ENCODE results near the gene CENPU. TPM values are rescaled to one million over a fixed set of nuclear protein-coding genes. Genes with fewer than 3 reads are reported as not detected.

CENPU gene
- total RNA-seq, 1 experiment from 2014 or later: 124 TPM

GRCh38 chr4:184771416-184771815 is 37.5 kb upstream of the CENPU start:
- no peak overlapping the region for H2BK15ac ChIP-seq (ENCODE audit: low read depth, low read length)
- no peaks in the 10 kb centered on the region for H3K9me3 ChIP-seq (ENCODE audit: control insufficient read depth, low read depth, low read length)
- H3K79me2 ChIP-seq (ENCODE audit: insufficient read depth, low read length): no peaks in the 10 kb centered on the region
- TF ChIP-seq CTCF (conservative IDR thresholded peaks at IDR 0.05): no peak
- DNase-seq: no peak
- H3K4me1 ChIP-seq (ENCODE audit: insufficient read depth, low read length): no peaks in the 10 kb centered on the region
- H2AFZ ChIP-seq (ENCODE audit: low read length): no peak overlapping the region
- H3K27ac ChIP-seq (ENCODE audit: insufficient read length, low read depth, low read length): no peak overlapping the region
- Mint-ChIP-seq H3K9me3 (no peaks in the 10 kb centered on the region), H3K27me3 (ENCODE audit: low read depth) (no peaks in the 10 kb centered on the region), H3K4me1 (no peaks in the 10 kb centered on the region), H3K36me3 (ENCODE audit: insufficient read depth in 1 of 3, low read depth in 3 of 3) (no peaks in the 10 kb centered on the region), H3K27ac (no peak overlapping the region), H3K4me3 (no peak overlapping the region)
- no peak overlapping the region for H4K8ac ChIP-seq (replicated peaks; ENCODE audit: insufficient read length, low read depth, low read length)
- H3K4me2 ChIP-seq (ENCODE audit: insufficient read depth, insufficient read length, low read length): no peak overlapping the region
- H3T11ph ChIP-seq (ENCODE audit: low read length): no peak overlapping the region
- H3K23ac ChIP-seq (ENCODE audit: insufficient read length, low read depth, low read length): no peak overlapping the region
- no CpG with 5 or more reads among the region's 1 CpG for WGBS (ENCODE audit: extremely low coverage, insufficient read length, low lambda C conversion rate)
- no peak overlapping the region for H2AK5ac ChIP-seq (ENCODE audit: insufficient read length, low read length)
- no peak overlapping the region for H3K18ac ChIP-seq (ENCODE audit: insufficient read length, low read depth, low read length)
- H4K20me1 ChIP-seq (ENCODE audit: control insufficient read depth, insufficient read depth, insufficient read length): no peaks in the 10 kb centered on the region
- H3K14ac ChIP-seq (ENCODE audit: insufficient read depth, low read length): no peak overlapping the region
- no peak overlapping the region for H4K91ac ChIP-seq (ENCODE audit: insufficient read length, low read depth, low read length)
- no peak overlapping the region for H2BK20ac ChIP-seq (ENCODE audit: low read depth, low read length, poor library complexity, severe bottlenecking)
- H2BK5ac ChIP-seq (ENCODE audit: insufficient read length, low read length): no peak overlapping the region
- H3K23me2 ChIP-seq (ENCODE audit: insufficient read length, low read depth, low read length, poor library complexity, severe bottlenecking): no peaks in the 10 kb centered on the region
- no peak overlapping the region for H3K9ac ChIP-seq (ENCODE audit: extremely low read depth, insufficient read length, low read length)
- H4K5ac ChIP-seq (ENCODE audit: insufficient read length, low read depth, low read length): no peak overlapping the region
- H2BK12ac ChIP-seq (ENCODE audit: insufficient read length, low read depth, low read length): no peak overlapping the region
- no peak overlapping the region for H3K56ac ChIP-seq (ENCODE audit: insufficient read length, low read depth, low read length)
- H2BK120ac ChIP-seq (ENCODE audit: low read depth, low read length, poor library complexity, severe bottlenecking): no peak overlapping the region
- no peaks in the 10 kb centered on the region for H3K79me1 ChIP-seq (ENCODE audit: insufficient read depth, low read depth, low read length, poor library complexity, severe bottlenecking)
- H3K27me3 ChIP-seq (ENCODE audit: insufficient read depth, low read length): no peaks in the 10 kb centered on the region
- no peak overlapping the region for H3K4ac ChIP-seq (ENCODE audit: low read depth, low read length)

Measured in H9 (cell line).